Activated T-cell treated with anti-CD3 and anti-CD28 coated beads for 24 hours (primary cell): ENCODE results near the gene ADCY9.
"Not testable (repeated sequence)": the region's sequence is repeated elsewhere in the genome, so short reads cannot be mapped to it uniquely, and the experiment has no call there.

ENCODE experiments used
- DNase-seq: peaks from one replicate; pipeline ENCODE4 v3.0.0-alpha.2; 2020; ENCODE audit warnings: low read depth

The ADCY9 gene

GRCh38 chr16:4116325-4117249 lies at the start of gene ADCY9:
Gene ADCY9, minus strand, starts transcription at chr16:4116442. Its CDS starts 1,000 bp downstream, at chr16:4115442.
- peak; percentile 65 for DNase-seq

- DNase-seq, result no peak
Measured at GRCh38 chr16:4160658-4161430, 44.6 kb upstream of the ADCY9 start.

GRCh38 chr16:4159726-4160125 lies 43.5 kb upstream of the ADCY9 start:
- DNase-seq, result no peak

- no peak for DNase-seq
Measured at GRCh38 chr16:4158143-4159093, 42.2 kb upstream of the ADCY9 start.

- DNase-seq, result no peak
Measured at GRCh38 chr16:4157376-4157825, 41.2 kb upstream of the ADCY9 start.

- DNase-seq, result not testable (repeated sequence)
Measured at GRCh38 chr16:4156503-4156902, 40.3 kb upstream of the ADCY9 start.

GRCh38 chr16:4153364-4153763 lies 37.1 kb upstream of the ADCY9 start:
- not testable (repeated sequence) for DNase-seq

- DNase-seq, result no peak
Measured at GRCh38 chr16:4152267-4152666, 36.0 kb upstream of the ADCY9 start.

GRCh38 chr16:4147236-4147635 lies 31.0 kb upstream of the ADCY9 start:
- no peak for DNase-seq

GRCh38 chr16:4142268-4142667 lies 26.0 kb upstream of the ADCY9 start:
- DNase-seq, result no peak

- DNase-seq, result no peak
Measured at GRCh38 chr16:4141604-4142003, 25.4 kb upstream of the ADCY9 start.

- DNase-seq, result no peak
Measured at GRCh38 chr16:4140652-4141051, 24.4 kb upstream of the ADCY9 start.

- DNase-seq, result no peak
Measured at GRCh38 chr16:4139968-4140367, 23.7 kb upstream of the ADCY9 start.

GRCh38 chr16:4138713-4139112 lies 22.5 kb upstream of the ADCY9 start:
- DNase-seq, result no peak

- no peak for DNase-seq
Measured at GRCh38 chr16:4137438-4137837, 21.2 kb upstream of the ADCY9 start.

- DNase-seq, result no peak
Measured at GRCh38 chr16:4136229-4136813, 20.1 kb upstream of the ADCY9 start.

- no peak for DNase-seq
Measured at GRCh38 chr16:4135537-4135936, 19.3 kb upstream of the ADCY9 start.

GRCh38 chr16:4133897-4134372 lies 17.7 kb upstream of the ADCY9 start:
- DNase-seq, result no peak

- no peak for DNase-seq
Measured at GRCh38 chr16:4131621-4132020, 15.4 kb upstream of the ADCY9 start.

GRCh38 chr16:4124535-4125294 lies 8.5 kb upstream of the ADCY9 start:
- DNase-seq, result no peak
